ENCODE results near the gene MXRA8.

MXRA8 gene

DNA sequence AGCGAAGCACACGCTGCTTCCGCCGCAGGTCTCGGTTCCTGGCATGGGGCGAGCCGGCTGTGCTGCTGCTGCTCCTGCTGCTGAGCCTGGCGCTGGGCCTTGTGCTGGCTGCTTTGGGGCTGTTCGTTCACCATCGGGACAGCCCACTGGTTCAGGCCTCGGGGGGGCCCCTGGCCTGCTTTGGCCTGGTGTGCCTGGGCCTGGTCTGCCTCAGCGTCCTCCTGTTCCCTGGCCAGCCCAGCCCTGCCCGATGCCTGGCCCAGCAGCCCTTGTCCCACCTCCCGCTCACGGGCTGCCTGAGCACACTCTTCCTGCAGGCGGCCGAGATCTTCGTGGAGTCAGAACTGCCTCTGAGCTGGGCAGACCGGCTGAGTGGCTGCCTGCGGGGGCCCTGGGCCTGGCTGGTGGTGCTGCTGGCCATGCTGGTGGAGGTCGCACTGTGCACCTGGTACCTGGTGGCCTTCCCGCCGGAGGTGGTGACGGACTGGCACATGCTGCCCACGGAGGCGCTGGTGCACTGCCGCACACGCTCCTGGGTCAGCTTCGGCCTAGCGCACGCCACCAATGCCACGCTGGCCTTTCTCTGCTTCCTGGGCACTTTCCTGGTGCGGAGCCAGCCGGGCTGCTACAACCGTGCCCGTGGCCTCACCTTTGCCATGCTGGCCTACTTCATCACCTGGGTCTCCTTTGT lies 24.7 kb downstream of the MXRA8 start:
- DNase-seq = no peak

DNA sequence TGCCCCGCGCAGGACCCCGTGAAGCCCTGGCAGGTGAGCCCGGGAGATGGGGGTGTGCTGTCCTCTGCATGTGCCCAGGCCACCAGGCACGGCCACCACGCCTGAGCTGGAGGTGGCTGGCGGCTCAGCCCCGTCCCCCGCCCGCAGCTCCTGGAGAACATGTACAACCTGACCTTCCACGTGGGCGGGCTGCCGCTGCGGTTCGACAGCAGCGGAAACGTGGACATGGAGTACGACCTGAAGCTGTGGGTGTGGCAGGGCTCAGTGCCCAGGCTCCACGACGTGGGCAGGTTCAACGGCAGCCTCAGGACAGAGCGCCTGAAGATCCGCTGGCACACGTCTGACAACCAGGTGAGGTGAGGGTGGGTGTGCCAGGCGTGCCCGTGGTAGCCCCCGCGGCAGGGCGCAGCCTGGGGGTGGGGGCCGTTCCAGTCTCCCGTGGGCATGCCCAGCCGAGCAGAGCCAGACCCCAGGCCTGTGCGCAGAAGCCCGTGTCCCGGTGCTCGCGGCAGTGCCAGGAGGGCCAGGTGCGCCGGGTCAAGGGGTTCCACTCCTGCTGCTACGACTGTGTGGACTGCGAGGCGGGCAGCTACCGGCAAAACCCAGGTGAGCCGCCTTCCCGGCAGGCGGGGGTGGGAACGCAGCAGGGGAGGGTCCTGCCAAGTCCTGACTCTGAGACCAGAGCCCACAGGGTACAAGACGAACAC lies 25.4 kb downstream of the MXRA8 start:
- no peak for DNase-seq

DNA sequence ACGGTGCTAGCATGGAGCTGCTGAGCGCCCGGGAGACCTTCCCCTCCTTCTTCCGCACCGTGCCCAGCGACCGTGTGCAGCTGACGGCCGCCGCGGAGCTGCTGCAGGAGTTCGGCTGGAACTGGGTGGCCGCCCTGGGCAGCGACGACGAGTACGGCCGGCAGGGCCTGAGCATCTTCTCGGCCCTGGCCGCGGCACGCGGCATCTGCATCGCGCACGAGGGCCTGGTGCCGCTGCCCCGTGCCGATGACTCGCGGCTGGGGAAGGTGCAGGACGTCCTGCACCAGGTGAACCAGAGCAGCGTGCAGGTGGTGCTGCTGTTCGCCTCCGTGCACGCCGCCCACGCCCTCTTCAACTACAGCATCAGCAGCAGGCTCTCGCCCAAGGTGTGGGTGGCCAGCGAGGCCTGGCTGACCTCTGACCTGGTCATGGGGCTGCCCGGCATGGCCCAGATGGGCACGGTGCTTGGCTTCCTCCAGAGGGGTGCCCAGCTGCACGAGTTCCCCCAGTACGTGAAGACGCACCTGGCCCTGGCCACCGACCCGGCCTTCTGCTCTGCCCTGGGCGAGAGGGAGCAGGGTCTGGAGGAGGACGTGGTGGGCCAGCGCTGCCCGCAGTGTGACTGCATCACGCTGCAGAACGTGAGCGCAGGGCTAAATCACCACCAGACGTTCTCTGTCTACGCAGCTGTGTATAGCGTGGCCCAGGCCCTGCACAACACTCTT lies 26.2 kb downstream of the MXRA8 start:
- DNase-seq = peak; percentile 90

DNA sequence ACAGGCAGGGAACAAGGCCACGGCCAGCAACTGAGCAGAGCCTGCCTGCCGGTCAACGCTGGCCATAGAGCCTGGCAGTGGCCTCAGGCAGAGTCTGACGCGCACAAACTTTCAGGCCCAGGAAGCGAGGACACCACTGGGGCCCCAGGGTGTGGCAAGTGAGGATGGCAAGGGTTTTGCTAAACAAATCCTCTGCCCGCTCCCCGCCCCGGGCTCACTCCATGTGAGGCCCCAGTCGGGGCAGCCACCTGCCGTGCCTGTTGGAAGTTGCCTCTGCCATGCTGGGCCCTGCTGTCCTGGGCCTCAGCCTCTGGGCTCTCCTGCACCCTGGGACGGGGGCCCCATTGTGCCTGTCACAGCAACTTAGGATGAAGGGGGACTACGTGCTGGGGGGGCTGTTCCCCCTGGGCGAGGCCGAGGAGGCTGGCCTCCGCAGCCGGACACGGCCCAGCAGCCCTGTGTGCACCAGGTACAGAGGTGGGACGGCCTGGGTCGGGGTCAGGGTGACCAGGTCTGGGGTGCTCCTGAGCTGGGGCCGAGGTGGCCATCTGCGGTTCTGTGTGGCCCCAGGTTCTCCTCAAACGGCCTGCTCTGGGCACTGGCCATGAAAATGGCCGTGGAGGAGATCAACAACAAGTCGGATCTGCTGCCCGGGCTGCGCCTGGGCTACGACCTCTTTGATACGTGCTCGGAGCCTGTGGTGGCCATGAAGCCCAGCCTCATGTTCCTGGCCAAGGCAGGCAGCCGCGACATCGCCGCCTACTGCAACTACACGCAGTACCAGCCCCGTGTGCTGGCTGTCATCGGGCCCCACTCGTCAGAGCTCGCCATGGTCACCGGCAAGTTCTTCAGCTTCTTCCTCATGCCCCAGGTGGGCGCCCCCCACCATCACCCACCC lies 27.0 kb downstream of the MXRA8 start, which contains the start of gene TAS1R3:
TSS of gene TAS1R3 (plus strand) at position 213 of the 898 bp plus-strand sequence. CDS start at position 279, 66 bp downstream.
- DNase-seq = peak; percentile 90

DNA sequence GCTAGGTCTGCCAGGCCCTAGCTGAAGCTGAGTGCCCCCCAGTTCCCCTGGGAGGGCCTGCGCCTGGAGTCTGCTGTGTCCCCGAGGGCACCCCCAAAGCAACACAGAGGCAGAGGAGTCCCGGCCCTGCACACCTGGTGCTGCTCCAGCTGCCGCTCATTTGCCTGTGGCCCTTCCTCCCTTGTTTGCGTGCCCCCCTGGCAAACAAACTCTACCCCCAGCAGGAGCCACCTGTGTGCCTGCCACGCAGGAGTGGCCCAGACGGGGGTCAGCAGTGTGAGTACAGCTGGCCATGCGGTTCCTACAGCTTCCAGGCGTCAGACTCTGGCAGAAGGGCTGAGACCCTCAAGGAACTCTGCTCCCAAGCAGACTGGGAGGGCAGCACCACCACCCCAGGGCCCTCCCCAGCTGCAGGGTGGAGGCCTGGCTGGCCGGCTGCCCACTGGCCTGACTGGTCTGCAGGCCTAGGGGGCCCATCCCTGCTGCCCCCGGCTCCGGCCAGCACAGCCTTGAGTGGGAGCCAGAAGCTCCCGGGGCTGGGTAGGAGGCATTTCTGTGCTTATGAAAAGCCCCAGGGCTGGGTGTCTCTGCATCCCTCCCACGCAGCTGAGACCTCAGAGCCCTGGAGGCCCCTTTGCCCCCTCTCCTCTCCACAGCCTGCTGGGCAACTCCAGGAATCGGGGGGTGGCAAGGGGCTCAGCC lies 27.8 kb downstream of the MXRA8 start:
- no peak for DNase-seq

DNA sequence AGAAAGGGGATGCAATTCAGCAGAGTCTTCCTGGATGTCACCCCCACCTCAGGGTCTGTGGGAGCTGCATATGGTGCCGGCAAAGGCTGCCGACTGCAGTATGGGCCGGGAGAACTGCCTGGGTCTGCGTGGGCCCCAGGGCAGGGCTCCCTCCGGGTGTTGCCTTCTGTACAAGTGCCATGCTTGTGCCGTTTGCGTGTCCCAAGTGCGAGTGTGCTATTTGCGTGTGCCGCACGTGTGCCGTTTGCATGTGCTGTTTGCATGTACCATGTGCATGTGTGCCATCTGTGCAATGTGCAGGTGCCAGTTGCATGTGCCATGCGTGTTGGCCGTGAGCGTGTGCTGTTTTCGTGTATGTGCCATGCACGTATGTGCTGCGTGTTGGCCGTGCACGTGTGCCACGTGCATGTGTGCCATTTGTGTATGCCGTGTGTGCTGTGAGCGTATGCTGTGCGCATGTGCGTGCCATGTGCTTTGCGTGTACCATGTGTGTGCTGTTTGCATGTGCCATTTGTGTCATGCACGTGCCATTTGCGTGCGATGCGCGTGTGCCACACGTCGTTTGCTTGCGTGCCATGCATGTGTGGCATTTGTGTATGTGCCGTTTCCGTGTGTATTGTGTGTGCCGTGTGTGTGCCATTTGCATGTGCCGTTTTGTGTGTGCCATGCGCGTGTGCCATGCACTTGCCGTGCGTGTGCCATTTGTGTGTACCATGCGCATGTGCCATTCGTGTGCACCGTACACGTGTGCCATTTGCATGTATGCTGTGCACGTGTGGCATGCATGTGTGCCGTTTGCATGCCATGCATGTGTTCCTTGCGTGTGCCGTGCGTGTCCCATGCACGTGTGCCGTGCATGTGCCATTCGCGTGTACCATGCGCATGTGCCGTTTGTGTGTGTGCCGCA lies 28.8 kb downstream of the MXRA8 start:
- no peak for DNase-seq

DNA sequence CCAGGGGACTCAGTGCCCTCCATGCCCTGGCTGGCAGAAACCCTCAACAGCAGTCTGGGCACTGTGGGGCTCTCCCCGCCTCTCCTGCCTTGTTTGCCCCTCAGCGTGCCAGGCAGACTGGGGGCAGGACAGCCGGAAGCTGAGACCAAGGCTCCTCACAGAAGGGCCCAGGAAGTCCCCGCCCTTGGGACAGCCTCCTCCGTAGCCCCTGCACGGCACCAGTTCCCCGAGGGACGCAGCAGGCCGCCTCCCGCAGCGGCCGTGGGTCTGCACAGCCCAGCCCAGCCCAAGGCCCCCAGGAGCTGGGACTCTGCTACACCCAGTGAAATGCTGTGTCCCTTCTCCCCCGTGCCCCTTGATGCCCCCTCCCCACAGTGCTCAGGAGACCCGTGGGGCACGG lies 30.1 kb downstream of the MXRA8 start:
- DNase-seq = no peak

DNA sequence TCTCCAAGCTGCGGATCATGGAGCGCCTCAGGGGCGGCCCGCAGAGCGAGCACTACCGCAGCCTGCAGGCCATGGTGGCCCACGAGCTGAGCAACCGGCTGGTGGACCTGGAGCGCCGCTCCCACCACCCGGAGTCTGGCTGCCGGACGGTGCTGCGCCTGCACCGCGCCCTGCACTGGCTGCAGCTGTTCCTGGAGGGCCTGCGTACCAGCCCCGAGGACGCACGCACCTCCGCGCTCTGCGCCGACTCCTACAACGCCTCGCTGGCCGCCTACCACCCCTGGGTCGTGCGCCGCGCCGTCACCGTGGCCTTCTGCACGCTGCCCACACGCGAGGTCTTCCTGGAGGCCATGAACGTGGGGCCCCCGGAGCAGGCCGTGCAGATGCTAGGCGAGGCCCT lies 31.1 kb downstream of the MXRA8 start:
- DNase-seq = no peak

DNA sequence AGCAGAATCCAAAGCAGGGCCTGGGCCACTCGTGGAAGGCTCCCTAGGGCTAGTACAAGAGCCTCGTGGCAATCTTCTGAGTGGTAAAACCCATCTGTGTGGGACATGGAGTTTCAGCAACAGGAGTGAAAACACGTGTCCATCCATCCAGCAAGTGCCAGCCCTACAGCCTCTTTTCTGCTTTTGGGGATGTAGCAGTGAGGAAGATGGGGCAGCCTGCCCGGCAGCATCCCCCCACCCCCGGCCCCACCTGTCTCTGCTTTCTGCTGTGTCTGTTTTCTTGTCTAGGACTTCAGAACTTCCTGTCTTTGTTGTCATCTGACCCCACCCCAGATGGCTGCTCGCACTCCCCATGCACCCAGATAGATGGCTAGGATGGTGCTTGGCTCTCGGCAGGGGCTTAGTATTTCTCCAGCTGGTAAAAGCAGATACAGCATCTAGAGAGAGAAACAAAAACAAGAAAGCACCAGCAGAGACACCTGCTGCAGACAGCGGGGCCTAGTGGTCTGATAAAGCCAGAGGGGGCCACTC lies 32.2 kb downstream of the MXRA8 start:
- no peak for DNase-seq

DNA sequence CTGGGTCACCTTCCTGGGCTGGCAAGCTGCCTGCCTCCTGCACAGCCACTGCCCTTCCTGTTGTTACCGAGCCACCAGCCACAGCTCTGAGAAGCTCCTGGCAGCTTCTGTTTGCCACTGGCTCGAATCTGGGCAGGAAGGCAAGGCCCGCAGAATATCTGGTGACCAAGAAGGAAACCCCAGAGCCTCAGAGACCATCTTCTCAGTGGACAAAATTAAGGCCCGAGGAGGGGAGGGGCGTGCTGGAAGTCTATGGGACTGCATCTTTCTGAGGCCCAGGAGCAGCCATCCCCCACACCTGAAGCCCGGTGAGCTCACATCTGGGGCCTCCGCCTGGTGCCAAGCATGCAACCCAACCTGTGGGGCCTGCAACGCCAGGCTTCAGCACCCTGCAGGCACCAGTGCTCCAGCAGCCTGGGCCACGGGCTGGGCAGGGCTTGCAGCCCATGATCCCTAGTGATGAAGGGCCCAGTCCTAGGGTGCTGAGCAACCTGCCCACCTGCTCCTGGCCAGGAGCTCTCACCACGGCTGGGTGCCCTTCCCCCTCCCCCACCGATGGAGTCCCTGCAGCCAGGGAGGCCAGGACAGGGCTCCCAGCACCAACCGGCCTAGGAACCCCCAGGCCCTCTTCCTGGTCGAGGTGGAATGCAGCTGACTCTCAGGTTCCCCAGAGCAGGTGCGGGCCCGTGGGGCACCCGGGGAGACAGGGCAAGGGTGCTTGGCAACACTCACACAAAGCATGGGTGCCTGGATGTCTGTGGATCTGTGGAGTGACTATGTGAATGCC lies 32.9 kb downstream of the MXRA8 start:
- no peak for DNase-seq

DNA sequence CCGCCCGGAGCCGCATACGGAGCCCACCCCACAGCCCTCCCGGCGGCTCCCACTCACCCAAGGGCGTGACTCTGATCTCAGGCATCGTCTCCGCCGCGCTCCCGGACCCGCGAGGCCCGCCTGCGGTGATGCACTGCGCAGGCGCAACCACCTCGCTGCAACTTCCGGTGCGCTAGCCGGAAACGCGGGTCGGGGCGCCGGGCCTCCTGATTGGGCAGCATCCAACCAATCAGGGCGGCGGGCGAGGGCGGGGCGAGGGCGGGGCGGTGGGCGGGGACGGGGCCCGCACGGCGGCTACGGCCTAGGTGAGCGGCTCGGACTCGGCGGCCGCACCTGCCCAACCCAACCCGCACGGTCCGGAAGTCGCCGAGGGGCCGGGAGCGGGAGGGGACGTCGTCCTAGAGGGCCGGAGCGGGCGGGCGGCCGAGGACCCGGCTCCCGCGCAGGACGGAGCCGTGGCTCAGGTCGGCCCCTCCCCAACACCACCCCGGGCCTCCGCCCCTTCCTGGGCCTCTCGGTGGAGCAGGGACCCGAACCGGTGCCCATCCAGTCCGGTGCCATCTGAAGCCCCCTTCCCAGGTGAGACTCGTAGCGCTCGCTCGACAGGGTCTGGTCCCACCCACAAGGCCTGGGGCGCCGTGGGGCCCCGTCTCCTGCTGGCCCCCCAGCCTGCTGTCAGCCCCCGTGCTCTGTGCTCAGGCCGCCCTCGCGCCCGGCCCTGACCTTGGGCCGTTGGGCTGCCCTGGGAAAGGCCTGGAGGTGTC lies 33.6 kb downstream of the MXRA8 start, which contains the start of the genes CPTP and INTS11:
TSS of gene CPTP (plus strand) at position 279 of the 764 bp plus-strand sequence. CDS start 2,109 bp downstream, outside the sequence.
TSS of gene INTS11 (minus strand) at position 137 of the 764 bp plus-strand sequence. CDS start at position 85, 52 bp downstream.
- peak; percentile 98 for DNase-seq

DNA sequence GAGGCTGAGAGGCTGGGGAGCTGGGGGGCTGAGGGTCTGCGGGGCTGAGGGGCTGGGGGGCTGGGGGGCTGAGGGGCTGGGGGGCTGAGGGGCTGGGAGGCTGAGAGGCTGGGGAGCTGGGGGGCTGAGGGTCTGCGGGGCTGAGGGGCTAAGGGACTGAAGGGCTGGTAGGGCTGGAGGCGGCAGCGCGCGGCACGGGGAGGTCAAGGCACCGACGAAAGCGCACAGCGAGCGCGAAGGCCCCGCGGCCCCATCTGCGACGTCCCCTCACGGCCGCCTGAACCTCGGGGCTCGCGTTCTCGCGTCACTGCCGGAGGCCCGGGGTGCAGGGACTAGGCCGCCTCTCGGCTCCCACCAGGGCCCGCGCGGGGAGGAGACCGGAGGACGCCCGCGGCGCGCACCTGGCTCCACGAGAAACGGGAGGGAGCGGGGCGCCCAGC lies 34.3 kb downstream of the MXRA8 start:
- DNase-seq = no peak

DNA sequence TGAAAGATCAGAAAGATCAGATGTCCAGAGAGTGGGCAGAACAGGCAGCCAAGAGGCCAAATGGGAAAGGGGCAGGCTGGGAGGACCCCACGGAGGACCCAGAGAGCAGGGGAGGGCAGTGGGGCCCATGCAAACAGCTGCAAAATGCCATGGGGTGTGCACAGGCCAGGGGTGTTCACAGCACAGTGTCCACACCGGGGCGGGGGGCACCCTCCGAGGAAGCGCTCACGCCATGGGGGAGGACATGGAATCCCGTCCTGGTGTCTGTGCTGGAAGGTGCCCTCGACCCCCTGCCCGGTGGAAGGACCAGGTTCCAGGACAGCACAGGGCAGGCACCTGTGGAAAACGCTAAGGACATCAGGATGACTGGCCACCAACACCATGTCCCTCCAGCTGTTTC lies 35.4 kb downstream of the MXRA8 start:
- DNase-seq = no peak

DNA sequence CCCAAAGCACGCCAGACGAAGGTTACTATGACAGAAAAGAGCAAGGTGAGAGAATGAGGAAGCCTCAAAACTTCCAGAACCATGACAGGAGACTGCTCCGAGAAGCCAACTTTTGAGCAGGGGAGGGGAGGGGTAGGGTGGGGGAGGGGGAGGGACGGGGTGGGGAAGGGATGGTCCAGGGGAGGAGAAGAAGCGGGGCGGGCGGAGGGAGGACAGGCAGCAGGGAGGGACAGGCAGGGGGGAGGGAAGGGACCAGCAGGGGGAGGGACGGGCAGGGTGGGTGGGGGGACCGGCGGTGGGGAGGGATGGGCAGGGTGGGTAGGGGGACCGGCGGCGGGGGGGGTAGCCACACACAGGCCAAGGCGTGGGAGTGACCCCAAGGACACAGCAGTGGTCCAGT lies 35.9 kb downstream of the MXRA8 start:
- DNase-seq = no peak

DNA sequence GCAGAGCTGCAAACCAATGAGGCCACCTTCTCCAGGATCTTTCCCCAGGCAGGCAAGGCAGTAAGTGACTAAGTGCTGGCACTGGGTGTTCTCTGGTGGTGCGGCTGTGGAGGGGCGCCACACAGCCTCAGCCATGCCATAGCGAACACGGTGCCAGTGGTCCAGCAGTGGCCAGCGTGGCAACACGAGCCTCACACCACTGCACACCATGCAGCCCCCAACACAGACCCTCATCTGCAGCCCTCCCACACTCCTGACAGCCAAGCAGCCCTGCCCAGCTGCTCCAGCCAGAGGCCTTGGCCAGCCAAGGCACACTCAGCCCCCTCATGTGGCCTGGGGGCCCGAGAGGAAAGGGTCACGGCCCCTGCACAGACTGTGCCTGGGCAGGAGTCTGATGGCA lies 36.9 kb downstream of the MXRA8 start:
- DNase-seq = no peak

DNA sequence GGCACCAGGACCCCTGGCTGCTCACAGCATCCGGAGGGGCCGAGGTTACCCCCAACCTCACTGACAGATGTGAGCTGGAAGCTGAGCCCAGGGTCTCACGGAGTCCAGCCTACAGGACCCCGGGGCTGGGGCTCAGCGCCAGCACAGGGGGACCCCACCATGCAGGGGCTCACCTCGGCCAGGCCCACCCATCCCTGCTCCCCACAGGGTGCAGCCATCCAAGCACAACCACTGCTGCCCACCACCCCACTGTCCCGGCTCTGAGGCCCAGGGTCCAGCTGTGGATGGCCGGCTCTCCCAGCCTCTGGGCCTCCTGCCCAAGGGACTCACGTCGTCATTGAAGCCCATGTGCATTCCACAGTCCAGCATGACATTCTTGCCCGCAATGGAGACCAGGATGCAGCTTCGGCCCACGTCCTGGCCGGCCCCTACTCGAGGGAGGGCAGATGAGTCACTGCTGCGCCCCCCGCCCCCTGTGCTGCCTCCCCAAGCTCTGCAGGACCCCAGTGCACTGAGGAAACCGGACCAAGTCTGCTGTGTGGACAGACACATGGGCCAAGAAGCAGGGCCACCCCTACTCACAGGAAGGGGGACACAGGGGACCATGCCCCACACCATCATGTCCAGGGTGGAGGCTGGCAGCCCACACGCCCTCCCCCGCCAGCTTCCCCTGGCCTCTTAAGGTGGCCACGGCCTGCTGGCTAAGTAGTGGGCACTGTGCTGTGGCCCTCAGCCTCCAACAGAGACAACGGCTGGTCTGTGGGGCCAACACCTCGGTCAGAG lies 37.5 kb downstream of the MXRA8 start:
- DNase-seq = no peak

DNA sequence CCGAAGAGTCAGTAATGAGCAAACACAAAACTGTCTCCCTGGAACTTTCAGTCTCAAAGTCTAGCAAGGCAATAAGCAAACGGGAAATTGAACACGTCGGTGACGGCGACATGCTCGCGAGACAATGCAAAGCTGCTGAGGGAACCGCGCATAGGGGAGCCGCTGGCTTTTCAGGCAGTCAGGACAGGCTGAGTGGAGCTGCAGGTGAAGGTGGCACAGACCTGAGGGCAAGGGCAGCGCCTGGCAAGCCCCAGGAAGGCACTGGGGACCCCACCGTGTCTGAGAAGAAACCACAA lies 38.8 kb downstream of the MXRA8 start:
- DNase-seq = no peak

Data from NCI-H510A treated with DMSO at 0.1 percent for 48 hours (cell line).